Panc1 (cell line): ENCODE results near the gene RAB4A. TPM values are rescaled to one million over a fixed set of nuclear protein-coding genes. Genes with fewer than 3 reads are reported as not detected.
"Not testable (repeated sequence)": the region's sequence is repeated elsewhere in the genome, so short reads cannot be mapped to it uniquely, and the experiment has no call there.

ENCODE experiments used
- ATAC-seq: fragments of 200-7000 bp; cut with Tn5 transposase; 2 replicates; pipeline ENCODE4 v1.9.1; 2020; ENCODE audit warnings: mild to moderate bottlenecking, moderate library complexity
- BruUV-seq: library from RNA; stranded (reverse); fragments of 400-500 nt; replicated peaks from 2 replicates; lab custom pipeline; 2021; lab: Mats Ljungman, UMichigan
- CTCF ChIA-PET: fragments of 300-600 bp; sonication (Branson Sonifier 250); formaldehyde crosslinking; loops from one replicate; lab custom pipeline; 2022; ENCODE audit warnings: antibody characterized with exemption; lab: Charles Lee
- POLR2A ChIA-PET: fragments of 300-600 bp; sonication (Branson Sonifier 250); formaldehyde crosslinking; loops from one replicate; lab custom pipeline; 2022; ENCODE audit warnings: antibody characterized with exemption; lab: Charles Lee
- DNase-seq: peaks from one replicate; pipeline ENCODE4 v3.0.0-alpha.2; 2010; ENCODE audit warnings: low read depth, low spot score
- H3K27ac ChIP-seq: 2 replicates; pipeline ENCODE4 v1.5.1; 2011; ENCODE audit warnings: mild to moderate bottlenecking, low read length, inconsistent platforms
- H3K27me3 ChIP-seq: fragments of 200-500 bp; sonication (Bioruptor generic); 2 replicates; pipeline ENCODE4 v1.6.0; 2014; ENCODE audit warnings: low read length, inconsistent platforms; ENCODE audit not compliant: control insufficient read depth, insufficient read depth
- H3K36me3 ChIP-seq: fragments of 200-500 bp; sonication (Bioruptor generic); 2 replicates; pipeline ENCODE4 v1.5.1; 2014; ENCODE audit warnings: inconsistent platforms, mild to moderate bottlenecking, low read length, moderate library complexity; ENCODE audit not compliant: control insufficient read depth, insufficient read depth
- H3K4me1 ChIP-seq: 2 replicates; pipeline ENCODE4 v1.5.1; 2011; ENCODE audit warnings: inconsistent platforms, mild to moderate bottlenecking, low read length, moderate library complexity; ENCODE audit not compliant: control insufficient read depth, insufficient read depth
- H3K4me3 ChIP-seq, 2 experiments: 2 replicates each; pipeline ENCODE4 v1.5.1; 2011 to 2012; ENCODE audit warnings: low read depth in 2 of 2, low read length in 2 of 2, mild to moderate bottlenecking in 2 of 2, inconsistent platforms in 1 of 2, moderate library complexity in 1 of 2
- H3K9me3 ChIP-seq: fragments of 200-500 bp; sonication (Bioruptor generic); 2 replicates; pipeline ENCODE4 v1.5.1; 2014; ENCODE audit warnings: low read depth, mild to moderate bottlenecking, inconsistent platforms, low read length, moderate library complexity; ENCODE audit not compliant: control insufficient read depth, insufficient read depth
- CTCF ChIP-seq: fragments of 450-650 bp; IDR thresholded peaks from 2 replicates; pipeline ENCODE4 v1.5.1; 2017; ENCODE audit warnings: mild to moderate bottlenecking
- POLR2AphosphoS5 ChIP-seq: IDR thresholded peaks from 2 replicates; pipeline ENCODE4 v1.6.1; 2012; ENCODE audit warnings: mild to moderate bottlenecking, low read depth, low read length, moderate library complexity
- REST ChIP-seq, 2 experiments: IDR thresholded peaks; 2 replicates each; pipeline ENCODE4 v1.6.1; 2011 to 2012; ENCODE audit warnings: low read depth in 2 of 2, control low read depth in 1 of 2, low read length in 1 of 2, mild to moderate bottlenecking in 1 of 2, moderate library complexity in 1 of 2; ENCODE audit not compliant: insufficient read depth in 1 of 2
- SIN3A ChIP-seq: IDR thresholded peaks from 2 replicates; pipeline ENCODE4 v1.6.1; 2012; ENCODE audit warnings: low read depth, mild to moderate bottlenecking, low read length, moderate library complexity, borderline replicate concordance; ENCODE audit not compliant: insufficient read depth
- TCF7L2 ChIP-seq: IDR thresholded peaks from 2 replicates; pipeline ENCODE4 v1.6.1; 2011; ENCODE audit warnings: mild to moderate bottlenecking, low read depth, low read length, inconsistent platforms
- in situ Hi-C: cut with HindIII; loops from 2 replicates; pipeline ENCODE4 v1.10.0; 2016; ENCODE audit warnings: low sequenced_read_pairs, low pct_unique_long_range_greater_than_20kb
- intact Hi-C: fragments of 100-400 bp; cut with micrococcal nuclease; formaldehyde crosslinking; loops from one replicate; pipeline ENCODE4 v1.10.0; 2022; ENCODE audit not compliant: unreplicated experiment
- total RNA-seq: library from RNA; stranded (reverse); gene quantifications from one replicate; pipeline ENCODE4 v1.2.1, GENCODE V29; 2021; ENCODE audit not compliant: unreplicated experiment

Gene RAB4A
- total RNA-seq, 1 experiment from 2014 or later: 73.0 TPM

GRCh38 chr1:229326601-229327000 lies 55.7 kb downstream of the RAB4A start:
- Histone ChIP-seq H3K27me3 (no peaks in the 10 kb centered on the region), H3K36me3 (peaks cover 12% of the 10 kb centered on the region), H3K4me1 (no peaks in the 10 kb centered on the region), H3K4me3 (no peak overlapping the region), H3K9me3 (no peaks in the 10 kb centered on the region), H3K27ac (no peak overlapping the region)
- ATAC-seq (no peak), DNase-seq (no peak)
- ChIA-PET POLR2A (no interaction called here), CTCF (no interaction called here)
- intact Hi-C loops: no loop called here
- in situ Hi-C loops: no loop called here
- BruUV-seq: no TSS peak
- TF ChIP-seq POLR2AphosphoS5 (no peak), SIN3A (no peak), REST (IDR thresholded peaks at IDR 0.05; ENCODE audit: insufficient read depth in 1 of 2, low read depth in 2 of 2, low read length in 1 of 2) (no peak), CTCF (no peak), TCF7L2 (no peak)

GRCh38 chr1:229327765-229328164 lies 56.9 kb downstream of the RAB4A start:
- H3K9me3 ChIP-seq, H3K4me1 ChIP-seq, intact Hi-C loops, in situ Hi-C loops, H3K27ac ChIP-seq, H3K4me3 ChIP-seq, CTCF ChIA-PET, BruUV-seq, H3K27me3 ChIP-seq, ATAC-seq, DNase-seq, POLR2A ChIA-PET: not testable (repeated sequence)
- H3K36me3 ChIP-seq: peaks cover 12% of the 10 kb centered on the region

GRCh38 chr1:229328598-229329362 lies 57.9 kb downstream of the RAB4A start:
- H3K9me3 ChIP-seq: no peaks in the 10 kb centered on the region
- BruUV-seq: no TSS peak
- no peak for TF ChIP-seq CTCF
- TF ChIP-seq SIN3A: no peak
- no peak for TF ChIP-seq POLR2AphosphoS5
- TF ChIP-seq REST (IDR thresholded peaks at IDR 0.05; ENCODE audit: insufficient read depth in 1 of 2, low read depth in 2 of 2, low read length in 1 of 2): no peak
- TF ChIP-seq TCF7L2: no peak
- no peak overlapping the region for H3K4me3 ChIP-seq
- CTCF ChIA-PET: no interaction called here
- POLR2A ChIA-PET: no interaction called here
- H3K27me3 ChIP-seq: no peaks in the 10 kb centered on the region
- H3K4me1 ChIP-seq: no peaks in the 10 kb centered on the region
- intact Hi-C loops (no loop called here), in situ Hi-C loops (no loop called here)
- H3K36me3 ChIP-seq: 0 out of 2 replicates have a peak, but pooled peaks cover 5% of the 10 kb centered on the region
- ATAC-seq: no peak
- no peak overlapping the region for H3K27ac ChIP-seq
- DNase-seq: no peak
